GM12874 (cell line): ENCODE data around the gene RBMS3.

Source experiments
- TF ChIP-seq, protein P1 (sequence below): IDR thresholded peaks from 2 replicates; pipeline ENCODE4 v1.5.1; 2011; ENCODE audit warnings: low read depth, mild to moderate bottlenecking, control low read depth, low read length, moderate library complexity; ENCODE audit not compliant: insufficient read depth

The RBMS3 gene

DNA sequence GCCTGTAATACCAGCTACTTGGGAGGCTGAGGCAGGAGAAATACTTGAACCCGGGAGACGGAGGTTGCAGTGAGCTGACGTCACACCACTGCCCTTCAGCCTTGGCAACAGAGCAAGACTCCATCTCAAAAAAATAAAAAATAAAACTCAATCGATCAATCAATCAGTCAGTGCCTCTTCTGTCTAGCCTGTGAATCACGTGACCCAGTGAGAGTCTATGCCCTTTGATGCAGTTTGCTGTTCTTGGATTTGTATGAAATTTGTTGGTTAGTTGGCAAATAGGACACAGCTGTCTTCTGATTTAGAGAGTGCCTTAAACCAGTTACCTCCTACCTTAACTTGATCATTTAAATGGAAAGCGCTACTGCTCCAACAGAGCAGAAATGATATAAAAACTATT lies 3.6 kb upstream of the RBMS3 start:
- TF ChIP-seq, protein P1, sequence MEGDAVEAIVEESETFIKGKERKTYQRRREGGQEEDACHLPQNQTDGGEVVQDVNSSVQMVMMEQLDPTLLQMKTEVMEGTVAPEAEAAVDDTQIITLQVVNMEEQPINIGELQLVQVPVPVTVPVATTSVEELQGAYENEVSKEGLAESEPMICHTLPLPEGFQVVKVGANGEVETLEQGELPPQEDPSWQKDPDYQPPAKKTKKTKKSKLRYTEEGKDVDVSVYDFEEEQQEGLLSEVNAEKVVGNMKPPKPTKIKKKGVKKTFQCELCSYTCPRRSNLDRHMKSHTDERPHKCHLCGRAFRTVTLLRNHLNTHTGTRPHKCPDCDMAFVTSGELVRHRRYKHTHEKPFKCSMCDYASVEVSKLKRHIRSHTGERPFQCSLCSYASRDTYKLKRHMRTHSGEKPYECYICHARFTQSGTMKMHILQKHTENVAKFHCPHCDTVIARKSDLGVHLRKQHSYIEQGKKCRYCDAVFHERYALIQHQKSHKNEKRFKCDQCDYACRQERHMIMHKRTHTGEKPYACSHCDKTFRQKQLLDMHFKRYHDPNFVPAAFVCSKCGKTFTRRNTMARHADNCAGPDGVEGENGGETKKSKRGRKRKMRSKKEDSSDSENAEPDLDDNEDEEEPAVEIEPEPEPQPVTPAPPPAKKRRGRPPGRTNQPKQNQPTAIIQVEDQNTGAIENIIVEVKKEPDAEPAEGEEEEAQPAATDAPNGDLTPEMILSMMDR: no peak

GRCh38 chr3:29279286-29279685 lies 1.6 kb upstream of the RBMS3 start:
- TF ChIP-seq, protein P1: no peak

DNA sequence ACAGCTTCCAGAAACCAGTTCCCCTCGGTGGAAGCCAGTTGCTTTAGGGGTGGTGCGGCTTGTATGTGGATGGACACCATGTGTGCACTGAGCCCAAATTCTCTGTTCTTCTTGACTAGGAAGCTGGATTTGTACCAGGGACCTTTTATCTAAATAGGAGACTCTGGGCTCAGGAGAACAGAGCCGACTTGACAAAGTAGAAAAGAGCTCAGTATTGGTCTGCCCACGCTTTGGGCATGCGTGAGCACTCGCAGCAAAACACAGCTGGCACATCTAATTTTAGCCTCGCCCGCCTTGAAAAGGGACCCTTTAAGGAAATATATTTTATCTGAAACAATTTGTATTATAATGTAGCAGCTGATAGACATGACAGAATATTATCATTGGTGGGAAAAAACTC lies 1.1 kb upstream of the RBMS3 start:
- TF ChIP-seq, protein P1: no peak

DNA sequence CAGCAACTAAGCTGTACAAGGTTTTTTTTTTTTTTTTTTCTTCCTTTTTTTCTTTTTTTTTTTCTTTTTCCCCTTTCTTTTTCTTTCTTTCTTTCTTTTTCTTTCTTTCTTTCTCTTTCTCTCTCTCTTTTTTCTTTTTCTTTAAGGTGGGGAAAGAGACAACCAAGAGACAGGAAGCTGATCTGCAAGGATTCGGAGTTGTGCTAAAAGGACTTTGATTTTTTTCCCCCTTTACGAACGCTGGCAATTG lies 148 bp downstream of the RBMS3 start:
- TF ChIP-seq, protein P1: no peak

GRCh38 chr3:29281344-29282241 lies 722 bp downstream of the RBMS3 start:
- TF ChIP-seq, protein P1: no peak

- TF ChIP-seq, protein P1: no peak
These were observed 1.8 kb downstream of the RBMS3 start for GRCh38 chr3:29282427-29283230.

- TF ChIP-seq, protein P1: no peak
These were observed 2.6 kb downstream of the RBMS3 start for GRCh38 chr3:29283231-29284119.
